Stimulated activated CD8-positive, alpha-beta memory T cell treated with anti-CD3 and anti-CD28 coated beads, Interleukin-15, amount 100 ng/mL, for 24 hours (primary cell): ENCODE measurements around the gene PBX1.

Experiments used
- DNase-seq: peaks from one replicate; pipeline ENCODE4 v3.0.0-alpha.2; 2020; ENCODE audit warnings: low read depth

The PBX1 gene

DNA sequence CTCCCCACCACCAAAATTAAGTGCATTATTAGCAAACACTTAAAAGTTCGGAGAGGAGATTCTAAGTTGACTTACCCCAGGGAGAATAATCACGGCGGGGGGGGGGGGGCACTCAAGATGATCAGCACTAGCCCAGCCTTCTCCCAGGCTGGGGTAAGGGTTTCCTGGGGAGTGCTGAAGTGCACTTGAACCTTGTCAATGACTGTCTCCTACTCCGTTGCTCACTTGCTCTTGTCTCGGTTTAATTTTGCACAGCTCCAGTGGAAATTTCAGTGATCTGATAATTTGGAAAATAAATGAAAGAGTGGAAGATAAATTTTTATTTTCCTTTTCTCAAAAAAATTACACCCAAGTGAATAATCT is 59.2 kb downstream of the PBX1 start:
- no peak for DNase-seq

DNA sequence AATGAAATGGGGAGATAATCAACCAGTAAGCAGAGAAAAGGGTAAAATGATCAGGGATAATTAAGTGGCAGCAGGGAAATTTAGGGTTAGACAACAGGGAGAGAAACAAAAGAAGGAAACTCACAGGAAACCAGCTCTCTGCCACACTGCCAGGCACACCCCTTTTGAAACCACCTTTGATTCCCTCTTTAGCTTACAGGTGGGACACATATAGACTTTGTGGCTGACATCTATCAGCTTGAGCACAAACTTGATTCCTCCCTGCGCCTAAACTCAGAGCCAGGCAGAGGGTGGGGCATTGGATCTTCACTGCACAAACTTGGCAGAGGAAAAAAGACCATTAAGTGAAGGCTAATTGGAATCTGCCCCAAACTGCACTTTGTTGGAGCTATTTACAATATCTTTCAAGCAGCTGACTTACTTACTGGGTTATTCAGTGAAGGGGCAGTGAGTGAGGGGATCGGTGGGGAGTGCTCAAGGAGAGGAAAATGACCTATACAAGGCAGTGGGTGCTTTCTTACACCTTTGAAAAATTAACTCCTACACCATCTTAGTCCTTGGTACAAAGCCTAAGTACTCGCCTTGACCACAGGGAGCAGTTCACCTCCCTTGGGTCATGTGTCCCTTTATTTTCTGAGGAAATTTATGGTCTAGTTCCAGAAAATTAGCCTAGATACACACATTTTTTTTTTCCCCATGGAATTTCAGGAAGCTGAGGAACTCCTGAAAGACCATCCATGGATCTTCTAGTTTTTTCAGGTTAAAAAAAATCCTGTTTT is 60.2 kb downstream of the PBX1 start:
- DNase-seq, result no peak

DNA sequence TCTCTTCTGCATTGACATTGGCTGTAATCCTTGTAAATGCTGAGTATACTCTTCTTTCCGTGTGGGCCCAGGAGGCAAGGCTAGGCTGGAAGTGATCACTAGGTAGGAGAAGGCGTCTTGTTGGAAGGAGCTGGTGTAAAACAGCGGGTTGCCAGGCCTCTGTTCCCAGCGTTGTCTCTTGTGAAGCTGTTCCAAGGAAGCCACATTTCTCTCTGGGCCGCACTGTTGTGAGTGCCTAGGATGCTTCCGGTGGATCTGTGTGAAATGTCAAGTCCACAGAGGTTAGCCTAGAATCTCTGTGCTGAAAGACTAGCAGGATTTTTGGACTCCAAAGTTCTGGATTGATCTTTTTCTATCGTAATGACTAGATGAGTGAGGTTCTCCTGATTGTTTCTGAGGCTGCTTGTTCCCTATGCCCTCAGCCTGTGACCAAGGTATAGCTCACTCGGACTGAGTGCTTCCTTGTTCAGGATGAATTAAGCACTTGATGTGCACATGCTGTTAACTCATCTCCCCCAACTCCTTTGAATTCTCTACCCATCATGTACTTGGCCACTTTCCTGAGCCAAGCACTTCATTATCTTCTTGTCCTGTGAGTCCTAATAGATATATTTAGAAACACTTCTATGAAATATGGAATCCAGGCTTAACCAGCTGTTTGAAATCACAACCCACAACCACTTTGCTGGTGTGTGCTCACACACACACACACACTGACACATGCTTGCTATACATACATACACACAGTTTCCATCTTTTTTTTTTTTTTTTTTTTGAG is 63.3 kb downstream of the PBX1 start:
- no peak for DNase-seq

DNA sequence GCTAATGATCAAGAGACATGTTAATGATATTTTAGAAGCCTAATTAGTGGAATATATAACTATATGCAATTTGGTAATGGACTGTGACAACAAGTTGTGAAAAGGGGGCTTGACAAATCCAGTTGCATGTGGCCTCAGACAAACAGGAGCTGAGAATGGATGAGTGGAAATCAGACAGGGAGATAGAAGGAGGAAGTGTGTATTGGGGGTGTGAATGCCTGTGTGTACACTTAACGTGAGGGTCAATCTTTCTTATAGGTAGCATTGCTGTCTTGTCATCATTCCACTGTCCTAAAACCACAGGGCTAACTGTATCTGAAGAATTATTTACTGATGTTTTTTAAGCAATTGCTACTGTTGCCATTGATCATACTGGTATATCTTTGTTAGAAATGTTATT is 64.8 kb downstream of the PBX1 start:
- no peak for DNase-seq

DNA sequence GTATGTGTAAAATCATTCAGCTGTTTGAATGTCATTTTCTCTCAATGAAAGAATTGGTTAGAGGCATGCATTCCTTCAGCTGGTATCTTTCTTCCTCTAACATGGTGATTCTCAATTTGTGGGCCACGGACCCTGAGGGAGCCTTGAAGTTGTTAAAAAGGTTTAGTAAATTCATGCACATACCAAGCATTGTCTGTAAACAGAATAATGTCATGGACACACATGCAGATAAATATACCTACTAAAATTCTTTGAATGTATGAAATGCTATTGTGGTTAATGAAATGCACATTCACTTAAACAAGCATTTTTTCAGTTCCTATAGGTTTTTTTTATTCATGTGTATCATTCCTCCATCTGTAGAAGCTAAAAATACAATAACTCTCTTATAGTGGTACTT is 65.4 kb downstream of the PBX1 start:
- DNase-seq, result no peak

DNA sequence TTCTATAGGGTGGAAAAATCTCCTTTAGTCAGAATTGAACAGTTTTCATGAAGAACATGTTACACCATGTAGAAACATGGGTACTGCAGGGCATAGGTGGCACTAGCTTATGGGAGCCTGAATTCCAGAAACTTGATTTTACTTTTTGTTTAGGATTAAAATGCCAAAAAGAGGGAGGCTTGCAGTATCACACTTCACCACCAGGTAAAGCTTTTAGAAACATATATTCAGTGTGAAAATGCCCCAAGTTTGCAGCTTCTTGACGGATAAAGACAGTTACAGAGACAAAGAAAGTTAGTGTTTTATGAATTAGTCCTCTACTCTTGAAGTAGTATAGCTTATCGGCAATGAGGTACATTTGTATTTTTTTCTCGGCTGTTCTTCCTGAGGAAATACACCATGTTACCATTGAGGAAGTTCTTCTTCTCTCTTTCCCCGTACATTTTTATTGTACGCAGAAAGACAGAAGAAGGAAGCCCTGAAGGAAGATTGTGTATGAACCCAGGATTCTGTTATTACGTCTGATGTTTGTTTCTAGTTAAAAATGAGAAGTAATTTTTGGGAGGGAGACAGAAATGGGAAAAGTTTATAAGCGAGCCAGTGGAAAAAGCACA is 66.1 kb downstream of the PBX1 start:
- no peak for DNase-seq

DNA sequence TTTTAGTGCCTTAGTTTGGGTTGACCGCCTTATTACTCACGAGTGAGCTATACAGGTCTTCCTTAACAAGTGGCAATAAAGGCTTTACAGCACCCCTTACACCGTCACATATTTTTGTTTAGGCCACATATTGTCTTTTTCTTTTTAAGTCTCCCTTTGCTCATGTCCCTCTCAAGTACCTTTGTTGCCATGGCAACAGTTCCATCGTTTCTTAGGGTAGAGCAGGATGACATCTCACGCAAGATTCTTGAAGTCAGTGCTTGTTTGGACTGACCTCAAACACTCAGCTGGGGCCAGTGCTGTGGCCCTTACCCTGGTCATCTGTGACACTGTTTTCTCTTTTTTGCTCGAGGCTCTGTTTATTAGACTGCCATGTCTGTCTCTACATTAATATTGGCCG is 69.8 kb downstream of the PBX1 start:
- no peak for DNase-seq

DNA sequence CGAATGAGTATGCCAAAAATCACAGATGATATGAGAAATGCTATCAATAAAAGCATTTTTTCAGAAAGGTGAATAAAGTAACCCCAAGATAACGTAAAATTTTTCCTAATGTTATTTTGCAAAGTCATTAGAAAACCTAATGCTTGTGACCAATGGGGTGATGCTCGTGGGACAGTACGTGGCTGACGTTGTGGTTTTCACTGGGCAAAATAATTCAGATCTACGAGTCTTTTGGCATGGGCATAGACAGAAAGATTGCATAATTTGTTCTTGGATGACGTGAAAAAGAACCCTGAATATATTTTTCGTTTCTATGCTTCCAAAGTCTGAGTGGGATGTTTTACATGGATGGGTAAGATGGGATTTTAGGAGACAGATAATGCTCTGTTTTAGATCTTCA is 71.0 kb downstream of the PBX1 start:
- DNase-seq, result no peak

DNA sequence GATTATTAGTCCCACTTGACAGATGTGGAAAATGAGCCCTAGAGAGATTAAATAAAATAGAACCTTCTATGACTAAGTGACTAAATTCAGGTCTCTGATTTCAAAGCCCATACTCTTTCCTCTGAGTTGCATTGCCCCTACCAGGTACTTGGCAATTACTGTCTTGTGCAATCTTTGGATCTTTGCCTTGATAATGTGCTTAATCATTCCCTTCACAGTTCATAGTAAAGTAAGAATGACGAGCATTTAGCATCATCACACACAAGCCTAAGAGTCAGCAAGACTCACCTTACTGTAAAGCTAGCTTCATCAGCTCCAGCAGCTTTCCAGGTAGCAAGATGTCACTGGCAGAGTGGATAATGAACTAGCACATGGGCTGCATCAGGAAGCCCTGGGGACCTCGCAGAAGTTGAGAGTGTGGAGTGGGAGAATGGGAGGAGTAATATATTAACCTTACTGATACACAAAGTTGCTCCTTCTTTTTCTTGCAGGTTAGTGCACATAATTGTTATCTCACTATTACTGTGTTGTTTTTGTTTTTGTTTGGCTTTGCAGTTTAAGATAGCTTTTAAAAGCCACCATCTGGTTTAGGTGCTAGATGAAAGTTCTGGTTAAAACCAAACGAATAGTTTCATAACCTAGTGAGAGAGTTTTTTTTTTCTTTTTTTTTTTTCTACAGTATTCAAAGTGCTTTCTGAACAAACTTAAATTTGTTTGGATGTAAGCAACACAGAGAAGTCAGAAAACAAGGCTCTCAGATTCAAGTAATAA is 71.8 kb downstream of the PBX1 start:
- DNase-seq, result no peak

DNA sequence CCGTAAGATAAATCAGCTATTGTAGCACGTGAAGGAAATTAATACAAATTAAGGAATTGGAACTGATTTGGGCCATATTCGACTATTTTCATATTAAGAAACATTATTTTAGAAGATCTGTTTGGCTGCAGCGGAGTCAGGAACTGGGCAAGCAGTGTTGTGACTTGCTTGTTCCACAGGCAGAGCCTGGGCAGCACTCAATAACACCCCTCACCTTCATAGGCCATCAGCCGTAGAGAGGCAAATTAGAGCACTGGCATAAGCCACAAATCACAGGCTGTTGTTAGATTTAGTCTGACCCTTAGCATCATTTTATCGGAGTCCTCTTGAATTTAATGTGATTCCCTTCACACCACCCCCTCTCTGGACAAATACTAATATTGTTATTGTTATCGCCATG is 72.8 kb downstream of the PBX1 start:
- DNase-seq, result no peak

DNA sequence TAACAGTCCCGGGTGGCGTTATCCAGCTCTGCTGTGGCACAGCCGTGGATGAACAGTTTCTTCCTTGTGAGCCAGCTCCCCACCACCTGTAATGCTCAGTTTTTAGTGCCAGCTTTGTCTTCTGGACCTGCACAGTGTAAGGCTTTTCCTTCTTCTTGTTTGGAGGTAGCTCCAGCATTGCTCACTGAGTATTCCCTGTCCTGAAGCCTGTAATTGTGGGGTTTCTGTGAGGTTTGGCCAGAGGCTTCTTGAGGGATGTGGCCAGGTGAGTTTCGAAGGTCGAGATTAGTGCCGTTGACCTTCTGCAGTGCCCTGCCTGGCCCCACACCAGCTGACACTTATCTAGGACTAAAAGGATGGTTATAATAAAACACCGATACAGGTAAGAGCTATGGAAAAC is 75.0 kb downstream of the PBX1 start:
- DNase-seq, result no peak

DNA sequence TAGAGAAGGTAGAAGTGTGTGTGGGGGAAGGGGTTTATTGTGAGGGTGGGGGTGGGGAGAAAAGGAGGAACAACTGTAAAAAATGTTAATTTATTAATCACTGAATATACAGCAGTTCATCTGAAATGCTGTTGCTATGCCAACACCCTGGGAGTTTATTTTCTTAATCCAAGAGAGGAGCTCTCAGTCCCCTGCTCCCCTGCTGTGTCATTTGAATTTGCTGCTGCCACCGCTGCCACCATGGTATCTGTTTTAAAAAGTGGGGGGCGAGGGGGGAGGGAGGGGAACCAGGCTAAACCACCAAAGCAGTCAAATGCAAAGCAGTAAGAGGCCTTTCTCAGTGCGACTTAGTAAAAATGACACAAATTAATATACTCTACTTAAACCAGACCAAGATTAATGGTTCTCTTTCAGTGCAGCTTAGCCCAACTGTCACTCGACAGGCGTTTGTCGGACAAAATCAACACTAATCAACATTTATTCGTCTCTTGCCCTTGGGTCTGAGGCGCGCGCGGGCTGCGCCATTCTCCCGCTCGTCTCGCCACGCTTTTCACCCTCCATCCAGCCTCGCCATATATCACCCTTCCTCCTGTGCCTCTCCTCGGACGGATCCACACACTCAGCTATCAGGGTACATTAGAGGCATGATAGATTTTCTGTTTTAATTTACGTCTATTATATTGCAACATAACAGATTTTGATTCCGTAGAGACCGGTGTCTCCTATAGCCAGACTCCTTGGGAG is 76.2 kb downstream of the PBX1 start:
- no peak for DNase-seq

DNA sequence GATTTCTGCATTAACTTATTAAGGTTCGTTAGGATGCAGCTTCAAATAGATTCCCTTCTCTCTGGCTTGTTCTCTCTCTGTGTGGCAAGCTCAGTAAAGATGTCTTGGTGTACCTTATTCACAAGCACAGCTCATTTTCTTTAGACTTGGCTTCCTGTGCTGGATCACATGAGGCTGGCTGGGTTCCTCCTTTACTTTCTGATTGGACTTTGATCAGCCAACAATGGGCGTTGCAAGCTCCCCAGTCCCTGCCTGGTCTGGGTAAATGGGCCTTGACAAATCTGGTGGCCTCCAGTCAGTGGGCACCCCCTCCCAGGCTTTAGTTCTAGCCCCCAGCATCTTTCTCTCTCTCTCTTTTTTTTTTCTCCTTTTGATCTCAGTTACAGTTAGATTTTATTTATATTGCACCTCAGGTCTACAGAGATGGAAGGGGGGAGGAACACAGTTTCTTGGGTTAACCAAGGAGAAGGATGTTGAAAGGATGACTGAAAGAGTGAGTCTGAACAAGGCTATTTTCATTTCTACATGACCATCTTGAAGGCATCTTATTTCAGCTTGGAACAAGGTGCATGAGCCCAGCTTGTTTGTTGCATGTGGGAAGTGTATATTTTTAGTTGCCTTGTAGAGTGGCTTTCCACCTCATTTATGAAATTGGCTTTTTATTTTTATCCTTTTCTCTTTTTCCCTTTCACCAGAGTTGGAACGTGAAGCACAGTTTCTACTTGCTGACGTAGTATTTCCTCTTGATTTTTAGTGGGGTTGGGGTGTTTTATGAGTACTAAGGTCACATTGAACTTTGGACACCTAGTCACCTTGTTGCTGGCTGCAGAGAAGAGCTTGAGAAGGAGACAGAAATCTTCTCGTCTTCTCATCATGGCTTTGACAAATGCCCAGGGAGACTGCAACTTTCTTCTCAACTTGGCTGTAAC is 77.1 kb downstream of the PBX1 start:
- no peak for DNase-seq

DNA sequence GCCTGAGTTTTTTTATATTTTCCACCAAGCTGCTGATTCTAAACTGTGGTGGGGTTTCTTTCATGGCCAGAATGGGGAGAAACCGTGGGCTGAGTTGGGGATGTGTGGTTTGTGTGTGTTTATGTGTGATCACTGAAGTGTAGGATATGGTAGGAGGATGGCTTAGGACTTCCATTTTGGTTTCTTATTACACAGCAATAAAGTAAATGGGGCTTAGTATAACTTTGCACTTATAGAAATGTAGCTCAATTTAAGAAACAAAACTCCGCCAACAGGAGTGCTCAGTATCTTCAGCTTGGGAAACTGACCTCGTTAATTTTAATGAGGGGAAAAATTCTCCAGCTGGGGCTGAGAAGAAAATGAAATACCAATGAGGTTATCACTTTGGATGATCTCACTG is 77.8 kb downstream of the PBX1 start:
- no peak for DNase-seq

DNA sequence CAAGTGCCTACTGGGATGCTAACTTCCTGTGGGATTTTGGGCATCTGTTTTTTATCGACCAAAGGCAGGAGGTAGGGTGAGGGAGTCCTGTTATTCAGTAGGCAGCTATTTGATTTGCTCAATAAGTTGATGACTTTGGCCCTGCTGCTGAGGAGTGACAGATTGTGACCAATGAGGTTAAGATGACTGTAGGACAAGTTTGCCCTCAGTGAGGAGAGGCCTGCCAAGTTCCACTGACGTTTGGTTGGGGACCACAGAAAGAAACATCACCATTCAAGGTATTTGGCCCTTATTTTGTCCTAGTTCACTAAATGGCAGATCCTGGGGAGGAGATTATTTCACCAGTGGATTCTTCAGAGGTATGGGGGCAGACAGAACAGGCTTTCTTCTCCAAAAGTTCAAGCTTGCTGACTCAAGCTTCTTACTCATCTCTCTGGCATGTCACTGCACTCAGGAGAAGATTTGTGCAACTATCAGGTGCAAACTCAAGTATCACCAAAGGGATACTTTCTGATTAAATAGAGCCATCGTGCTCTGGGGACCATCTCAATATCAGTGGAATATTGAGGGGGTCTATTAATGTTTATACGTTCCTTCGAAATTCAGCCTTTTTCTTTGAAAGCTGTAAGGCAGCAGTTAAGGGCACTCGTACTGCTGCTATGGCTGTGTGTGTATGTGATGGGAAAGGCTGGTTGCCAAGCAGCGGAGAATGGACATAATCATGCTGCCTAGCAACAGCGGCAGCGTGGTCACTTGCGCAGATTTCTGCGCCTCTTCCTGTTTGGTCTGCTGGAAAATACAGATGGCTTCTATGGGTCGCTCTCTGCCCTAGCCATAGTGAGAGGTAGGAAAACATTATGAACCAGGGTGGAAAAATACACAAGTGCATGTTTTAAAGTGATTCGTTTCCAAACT is 78.7 kb downstream of the PBX1 start:
- no peak for DNase-seq

DNA sequence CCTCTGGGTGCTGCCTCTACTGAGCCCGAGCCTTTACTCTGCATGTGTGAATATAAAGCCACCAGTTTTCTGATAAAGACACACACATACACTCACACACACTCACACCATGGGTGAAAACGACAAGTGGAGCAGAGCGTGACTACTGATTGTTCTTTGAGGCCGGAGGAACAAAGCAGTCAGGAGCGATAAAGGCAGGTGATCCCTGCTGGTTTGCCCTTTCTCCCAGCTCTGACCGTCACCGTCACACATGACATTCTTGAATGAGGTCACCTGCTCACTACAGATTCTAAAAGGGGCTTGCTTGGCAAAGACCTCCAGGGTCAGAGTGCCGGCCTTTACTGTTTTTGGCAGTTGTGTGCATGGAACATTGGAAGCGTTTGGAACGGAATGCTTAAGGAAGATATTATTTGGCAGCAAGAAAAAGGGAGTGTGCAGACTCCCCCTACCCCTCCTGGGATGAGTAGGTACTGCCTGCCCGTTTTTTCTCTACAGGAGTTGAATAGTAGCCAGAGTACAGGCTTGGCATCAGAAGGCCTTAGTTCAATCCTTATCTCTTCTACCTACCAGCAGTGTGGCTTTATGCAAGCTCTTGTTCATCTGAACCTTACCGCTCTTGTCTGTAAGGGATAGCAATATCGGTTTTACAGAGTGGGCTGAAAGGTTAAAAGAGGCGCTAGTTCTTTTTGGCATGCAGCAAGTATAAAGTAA is 79.7 kb downstream of the PBX1 start:
- DNase-seq, result no peak

DNA sequence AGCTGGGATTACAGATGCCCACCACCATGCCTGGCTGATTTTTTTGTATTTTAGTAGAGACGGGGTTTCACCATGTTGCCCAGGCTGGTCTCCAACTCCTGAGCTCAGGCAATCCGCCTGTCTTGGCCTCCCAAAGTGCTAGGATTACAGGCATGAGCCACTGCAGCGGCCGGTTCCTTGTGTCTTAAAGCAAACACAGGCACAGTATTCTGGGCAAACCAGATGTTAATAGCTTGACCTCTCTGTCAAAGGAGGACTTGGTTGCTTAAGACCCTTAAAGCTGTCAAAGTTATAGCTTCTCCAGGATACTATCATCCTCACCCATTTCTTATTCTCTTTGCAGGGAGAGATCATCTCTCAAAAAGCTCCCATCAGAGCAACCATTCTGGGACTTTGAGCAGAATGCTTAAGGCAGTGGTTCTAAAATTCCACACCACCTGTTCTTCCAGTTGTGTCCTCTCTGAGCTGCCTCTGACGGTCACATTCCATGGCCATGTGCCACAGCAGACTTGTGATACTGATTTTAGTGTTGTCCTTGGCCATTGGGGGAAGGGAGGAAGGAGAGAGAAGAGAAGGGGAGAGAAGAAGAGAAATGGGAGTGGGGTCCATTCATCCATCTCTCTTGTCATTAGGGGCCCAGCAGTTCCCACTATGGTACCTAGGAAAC is 81.8 kb downstream of the PBX1 start:
- no peak for DNase-seq

DNA sequence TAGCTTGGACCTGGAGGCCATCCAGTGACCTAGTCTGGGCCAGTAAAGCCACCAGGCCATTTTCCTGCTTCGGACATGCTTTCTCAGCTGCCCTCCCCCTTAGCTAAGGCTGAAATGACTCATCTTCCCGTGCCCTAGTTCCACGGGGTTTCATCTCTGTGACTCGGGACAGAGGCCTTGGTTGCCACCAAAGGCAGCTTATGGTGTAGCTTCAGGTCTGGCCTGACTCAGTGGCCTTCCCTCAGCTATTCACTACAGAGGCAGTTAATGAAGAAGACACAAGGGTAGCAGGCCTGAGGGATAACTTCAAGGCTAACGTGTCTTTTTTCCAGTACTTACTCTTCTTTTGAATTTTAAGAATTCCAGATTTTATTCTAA is 82.4 kb downstream of the PBX1 start:
- no peak for DNase-seq

DNA sequence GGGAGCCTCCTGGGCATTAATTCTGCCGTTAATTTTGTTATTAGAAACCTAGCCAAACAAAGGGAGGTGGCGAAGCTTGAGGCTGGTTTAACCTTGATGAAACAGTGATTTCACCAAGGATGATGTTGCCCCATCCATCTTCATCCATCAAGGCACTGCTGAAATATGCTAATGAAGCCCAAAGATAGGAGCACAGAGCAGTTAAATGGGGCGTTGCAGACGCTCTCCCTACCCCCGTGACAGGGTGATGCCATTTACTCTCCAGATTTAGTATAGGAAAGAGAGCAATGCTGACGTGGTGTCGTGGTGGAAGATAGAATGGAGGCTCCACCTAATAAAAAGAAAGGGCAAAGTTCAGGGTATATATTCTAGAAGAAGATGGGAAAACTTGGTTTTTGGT is 84.0 kb downstream of the PBX1 start:
- DNase-seq, result no peak
